C4-2B (cell line): Measurements from ENCODE around the gene MKKS.

ENCODE experiments used
- CTCF ChIP-seq: fragments of 450-650 bp; conservative IDR thresholded peaks from 2 replicates; pipeline ENCODE4 v1.5.1; 2017; ENCODE audit warnings: mild to moderate bottlenecking
- ZFX ChIP-seq: fragments of 450-650 bp; IDR thresholded peaks from 2 replicates; pipeline ENCODE4 v1.6.1; 2017

- TF ChIP-seq CTCF = no peak
- no peak for TF ChIP-seq ZFX
Observed at GRCh38 chr20:10374036-10374435, 60.0 kb downstream of the MKKS start.
